Vagina (tissue), 2 donors: ENCODE data around the gene FMC1. TPM values are rescaled to one million over a fixed set of nuclear protein-coding genes. Genes with fewer than 3 reads are reported as not detected.

Experiments
- DNase-seq, 2 donors: peaks; one replicate each; pipeline ENCODE4 v3.0.0-alpha.2; 2017; ENCODE audit errors: extremely low spot score in 2 of 2
- H3K27ac ChIP-seq: fragments of 200-600 bp; sonication (generic); one replicate; pipeline ENCODE4 v1.5.1; 2019
- H3K27me3 ChIP-seq: fragments of 200-600 bp; sonication (generic); one replicate; pipeline ENCODE4 v1.5.1; 2019
- H3K36me3 ChIP-seq, 2 donors: fragments of 200-600 bp; sonication (generic); one replicate each; pipeline ENCODE4 v1.5.1; 2017 to 2019
- H3K4me1 ChIP-seq: fragments of 200-600 bp; sonication (generic); one replicate; pipeline ENCODE4 v1.5.1; 2019
- H3K4me3 ChIP-seq, 2 donors: fragments of 200-600 bp; sonication (generic); 1 replicate in 1 of 2; 2 replicates in 1 of 2; pipeline ENCODE4 v1.5.1; 2016 to 2019
- H3K9me3 ChIP-seq: fragments of 200-600 bp; sonication (generic); one replicate; pipeline ENCODE4 v1.5.1; 2019
- POLR2A ChIP-seq, 2 donors: fragments of 450-650 bp; IDR thresholded peaks; one replicate each; pipeline ENCODE4 v1.6.1; 2017; ENCODE audit warnings: antibody characterized with exemption in 2 of 2, mild to moderate bottlenecking in 2 of 2, moderate library complexity in 2 of 2
- POLR2AphosphoS5 ChIP-seq, 2 donors: sonication (generic); formaldehyde crosslinking; IDR thresholded peaks; one replicate each; pipeline ENCODE4 v1.9.0; 2017; ENCODE audit warnings: antibody characterized with exemption in 2 of 2, mild to moderate bottlenecking in 2 of 2, low read depth in 1 of 2; ENCODE audit not compliant: insufficient read depth in 1 of 2
- intact Hi-C: fragments of 100-400 bp; cut with DNase I; formaldehyde crosslinking; loops from one replicate; pipeline ENCODE4 v1.15.1; 2023
- total RNA-seq: library from RNA; depleted of rRNA; stranded (reverse); fragments of >200 nt; gene quantifications from one replicate; pipeline ENCODE4 v1.2.3, GENCODE V29; 2016
- TF ChIP-seq, protein P1 (sequence below), 3 experiments: fragments of 450-650 bp in 2 of 3; fragments of 200-600 bp in 1 of 3; sonication (generic) in 1 of 3; IDR thresholded peaks; one replicate each; pipeline ENCODE4 v1.5.1; 2017 to 2019; ENCODE audit warnings: antibody characterized with exemption in 3 of 3, mild to moderate bottlenecking in 2 of 3, moderate library complexity in 2 of 3

The FMC1 gene
- total RNA-seq, 1 donor from 2014 or later = 8.6 TPM

DNA sequence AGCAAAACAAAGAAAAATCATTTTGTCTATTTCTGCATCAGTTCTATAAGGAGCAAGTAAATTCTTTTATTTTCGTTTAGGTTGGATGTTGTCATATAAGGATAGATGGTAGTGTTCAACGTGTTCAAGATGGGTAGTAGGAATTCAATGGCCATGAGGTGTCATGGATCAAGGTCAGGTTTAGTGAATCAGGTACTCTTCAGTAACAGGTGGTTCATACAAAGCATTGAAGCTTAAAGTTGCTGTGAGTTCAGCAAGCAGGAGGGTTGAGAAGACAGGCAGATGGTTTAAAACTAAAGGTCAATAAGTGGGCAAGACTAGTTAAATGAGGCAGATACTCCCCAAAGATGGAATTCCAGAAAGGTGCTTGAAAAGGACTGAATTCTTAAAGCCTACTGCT, 24.2 kb downstream of the FMC1 start:
- Histone ChIP-seq H3K27me3 (no peaks in the 10 kb centered on the region), H3K9me3 (no peaks in the 10 kb centered on the region), H3K36me3 (peaks cover 0 to 11% of the 10 kb centered on the region in 2 donors), H3K4me3 (no peak overlapping the region), H3K4me1 (peaks cover 90% of the 10 kb centered on the region), H3K27ac (no peak overlapping the region)
- TF ChIP-seq POLR2A (IDR thresholded peaks at IDR 0.05) = no peak
- no peak for TF ChIP-seq POLR2AphosphoS5 (IDR thresholded peaks at IDR 0.05; ENCODE audit: insufficient read depth in 1 of 2, low read depth in 1 of 2)
- TF ChIP-seq, protein P1, sequence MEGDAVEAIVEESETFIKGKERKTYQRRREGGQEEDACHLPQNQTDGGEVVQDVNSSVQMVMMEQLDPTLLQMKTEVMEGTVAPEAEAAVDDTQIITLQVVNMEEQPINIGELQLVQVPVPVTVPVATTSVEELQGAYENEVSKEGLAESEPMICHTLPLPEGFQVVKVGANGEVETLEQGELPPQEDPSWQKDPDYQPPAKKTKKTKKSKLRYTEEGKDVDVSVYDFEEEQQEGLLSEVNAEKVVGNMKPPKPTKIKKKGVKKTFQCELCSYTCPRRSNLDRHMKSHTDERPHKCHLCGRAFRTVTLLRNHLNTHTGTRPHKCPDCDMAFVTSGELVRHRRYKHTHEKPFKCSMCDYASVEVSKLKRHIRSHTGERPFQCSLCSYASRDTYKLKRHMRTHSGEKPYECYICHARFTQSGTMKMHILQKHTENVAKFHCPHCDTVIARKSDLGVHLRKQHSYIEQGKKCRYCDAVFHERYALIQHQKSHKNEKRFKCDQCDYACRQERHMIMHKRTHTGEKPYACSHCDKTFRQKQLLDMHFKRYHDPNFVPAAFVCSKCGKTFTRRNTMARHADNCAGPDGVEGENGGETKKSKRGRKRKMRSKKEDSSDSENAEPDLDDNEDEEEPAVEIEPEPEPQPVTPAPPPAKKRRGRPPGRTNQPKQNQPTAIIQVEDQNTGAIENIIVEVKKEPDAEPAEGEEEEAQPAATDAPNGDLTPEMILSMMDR (IDR thresholded peaks at IDR 0.05) = no peak
- intact Hi-C loops = no loop called here
- DNase-seq = no peak

DNA sequence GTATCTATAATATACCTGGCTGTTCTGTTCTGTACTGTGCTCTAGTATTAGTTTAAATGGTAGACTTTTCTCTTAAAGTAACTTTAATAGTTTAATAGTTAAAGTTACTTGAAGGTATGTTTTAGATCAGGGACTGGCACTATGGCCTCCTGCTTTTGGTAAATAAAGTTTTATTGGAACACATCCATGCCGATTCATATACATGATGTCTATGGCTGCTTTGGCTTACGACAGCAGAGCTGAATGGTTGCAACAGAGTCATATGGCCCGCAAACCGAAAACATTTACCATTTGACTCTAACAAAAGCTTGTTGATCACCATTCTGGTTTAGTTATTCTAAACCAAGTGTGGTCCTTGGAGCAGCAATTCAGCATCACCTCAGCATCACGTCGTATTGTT, 25.3 kb downstream of the FMC1 start:
- TF ChIP-seq, protein P1 (IDR thresholded peaks at IDR 0.05) = no peak
- TF ChIP-seq POLR2AphosphoS5 (IDR thresholded peaks at IDR 0.05; ENCODE audit: insufficient read depth in 1 of 2, low read depth in 1 of 2) (no peak), POLR2A (IDR thresholded peaks at IDR 0.05) (no peak)
- Histone ChIP-seq H3K27me3 (no peaks in the 10 kb centered on the region), H3K4me1 (peaks cover 92% of the 10 kb centered on the region), H3K9me3 (no peaks in the 10 kb centered on the region), H3K36me3 (peaks cover 0 to 11% of the 10 kb centered on the region in 2 donors), H3K27ac (no peak overlapping the region), H3K4me3 (no peak overlapping the region)
- intact Hi-C loops = no loop called here
- DNase-seq = no peak

DNA sequence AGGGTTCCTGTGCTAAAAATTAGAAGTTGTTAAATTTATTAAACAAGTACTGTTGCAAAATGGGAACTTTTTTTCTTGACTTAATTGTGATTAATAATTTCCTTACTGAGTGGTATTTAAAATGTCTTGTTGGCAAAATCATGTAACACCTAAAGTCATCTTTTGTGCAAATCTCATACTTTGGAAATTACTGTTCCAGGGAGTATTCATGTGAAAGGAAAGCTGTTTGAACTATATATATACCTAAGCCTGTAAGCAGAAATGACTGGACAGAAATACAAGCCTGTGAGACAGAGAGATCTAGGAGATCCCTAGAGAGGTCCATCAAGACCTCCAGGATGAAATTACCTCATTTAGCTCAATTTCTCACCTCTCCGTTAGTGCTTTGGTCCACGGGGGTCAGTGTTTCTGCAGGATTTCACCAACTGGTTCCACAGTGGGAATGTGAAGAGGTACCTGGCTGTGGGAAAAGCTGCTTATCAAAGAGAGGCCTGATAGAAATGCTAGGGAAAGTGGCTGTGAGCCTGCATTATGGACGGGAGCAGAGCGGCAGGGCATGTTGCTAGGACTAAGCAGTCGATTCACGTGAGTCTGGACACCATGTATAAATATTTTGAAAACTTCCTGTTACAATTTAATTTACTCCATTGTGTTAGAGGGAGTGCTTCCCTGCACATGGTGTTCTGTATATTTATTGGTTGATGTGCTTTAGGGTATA, 26.5 kb downstream of the FMC1 start:
- TF ChIP-seq, protein P1 (IDR thresholded peaks at IDR 0.05) = no peak
- no peak for TF ChIP-seq POLR2AphosphoS5 (IDR thresholded peaks at IDR 0.05; ENCODE audit: insufficient read depth in 1 of 2, low read depth in 1 of 2)
- TF ChIP-seq POLR2A (IDR thresholded peaks at IDR 0.05) = no peak
- no peak for DNase-seq
- H3K4me1 ChIP-seq = peaks cover 95% of the 10 kb centered on the region
- H3K36me3 ChIP-seq = peaks cover 0 to 11% of the 10 kb centered on the region in 2 donors
- no peaks in the 10 kb centered on the region for H3K9me3 ChIP-seq
- H3K27me3 ChIP-seq = no peaks in the 10 kb centered on the region
- H3K4me3 ChIP-seq = no peak overlapping the region
- H3K27ac ChIP-seq = no peak overlapping the region
- intact Hi-C loops = no loop called here

DNA sequence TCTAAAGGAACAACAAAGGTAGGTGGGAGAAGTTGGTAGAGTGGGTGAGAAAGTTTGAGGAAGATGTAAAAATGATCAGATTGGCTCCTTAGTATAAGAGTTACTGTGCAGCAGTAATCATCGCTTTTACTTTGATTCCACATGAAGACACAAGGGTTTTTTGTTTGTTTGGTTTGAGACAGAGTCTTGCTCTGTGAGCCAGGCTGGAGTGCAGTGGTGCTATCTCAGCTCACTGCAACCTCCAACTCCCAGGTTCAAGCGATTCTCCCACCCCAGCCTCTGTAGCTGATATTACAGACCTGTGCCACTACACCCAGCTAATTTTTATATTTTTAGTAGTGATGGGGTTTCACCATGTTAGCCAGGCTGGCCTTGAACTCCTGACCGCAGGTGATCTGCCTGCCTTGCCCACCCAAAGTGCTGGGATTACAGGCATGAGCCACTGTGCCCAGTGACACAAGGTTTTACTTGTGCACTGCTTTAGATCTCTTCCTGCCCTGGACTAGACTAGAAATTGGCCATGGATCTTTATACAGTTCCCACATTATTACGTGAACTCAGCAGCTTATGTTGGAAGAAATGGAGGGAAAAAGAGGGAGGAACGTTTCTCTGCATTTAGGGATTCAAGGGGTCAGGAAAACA, 29.3 kb downstream of the FMC1 start:
- intact Hi-C loops = no loop called here
- Histone ChIP-seq H3K27me3 (no peaks in the 10 kb centered on the region), H3K27ac (no peak overlapping the region), H3K36me3 (peaks cover 0 to 11% of the 10 kb centered on the region in 2 donors), H3K4me1 (peaks cover 94% of the 10 kb centered on the region), H3K4me3 (no peak overlapping the region), H3K9me3 (no peaks in the 10 kb centered on the region)
- TF ChIP-seq POLR2AphosphoS5 (IDR thresholded peaks at IDR 0.05; ENCODE audit: insufficient read depth in 1 of 2, low read depth in 1 of 2) (no peak), POLR2A (IDR thresholded peaks at IDR 0.05) (no peak)
- TF ChIP-seq, protein P1 (IDR thresholded peaks at IDR 0.05) = no peak
- DNase-seq = no peak

DNA sequence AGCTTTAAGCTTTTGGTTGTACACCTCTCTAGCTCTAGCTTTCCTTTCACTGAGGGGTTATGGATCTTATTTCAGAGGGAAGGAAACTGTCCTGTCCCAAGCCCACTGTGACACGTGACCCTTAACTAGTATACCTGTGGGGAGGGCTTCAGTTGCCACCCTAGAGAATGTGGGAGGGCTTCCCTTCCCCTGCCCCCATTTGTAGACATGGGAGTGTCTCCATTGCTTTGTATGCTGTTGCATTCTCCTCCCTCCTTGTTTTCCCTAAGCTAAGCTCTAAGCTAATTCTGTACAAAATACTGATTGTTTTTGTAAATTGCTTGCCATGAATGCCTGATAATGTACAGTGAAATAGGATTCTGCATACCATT, 29.8 kb downstream of the FMC1 start:
- Histone ChIP-seq H3K4me1 (peaks cover 91% of the 10 kb centered on the region), H3K27ac (no peak overlapping the region), H3K9me3 (no peaks in the 10 kb centered on the region), H3K4me3 (no peak overlapping the region), H3K36me3 (peaks cover 0 to 11% of the 10 kb centered on the region in 2 donors), H3K27me3 (no peaks in the 10 kb centered on the region)
- TF ChIP-seq POLR2AphosphoS5 (IDR thresholded peaks at IDR 0.05; ENCODE audit: insufficient read depth in 1 of 2, low read depth in 1 of 2) (no peak), POLR2A (IDR thresholded peaks at IDR 0.05) (no peak)
- TF ChIP-seq, protein P1 (IDR thresholded peaks at IDR 0.05) = no peak
- intact Hi-C loops = no loop called here
- DNase-seq = no peak
